Middle frontal gyrus (tissue), 1 donor: Measurements from ENCODE around the gene CFAP299.

Experiments used
- DNase-seq: peaks from one replicate; pipeline ENCODE4 v3.0.0-alpha.2; 2015; ENCODE audit warnings: low spot score; ENCODE audit errors: extremely low spot score

Gene CFAP299

DNA sequence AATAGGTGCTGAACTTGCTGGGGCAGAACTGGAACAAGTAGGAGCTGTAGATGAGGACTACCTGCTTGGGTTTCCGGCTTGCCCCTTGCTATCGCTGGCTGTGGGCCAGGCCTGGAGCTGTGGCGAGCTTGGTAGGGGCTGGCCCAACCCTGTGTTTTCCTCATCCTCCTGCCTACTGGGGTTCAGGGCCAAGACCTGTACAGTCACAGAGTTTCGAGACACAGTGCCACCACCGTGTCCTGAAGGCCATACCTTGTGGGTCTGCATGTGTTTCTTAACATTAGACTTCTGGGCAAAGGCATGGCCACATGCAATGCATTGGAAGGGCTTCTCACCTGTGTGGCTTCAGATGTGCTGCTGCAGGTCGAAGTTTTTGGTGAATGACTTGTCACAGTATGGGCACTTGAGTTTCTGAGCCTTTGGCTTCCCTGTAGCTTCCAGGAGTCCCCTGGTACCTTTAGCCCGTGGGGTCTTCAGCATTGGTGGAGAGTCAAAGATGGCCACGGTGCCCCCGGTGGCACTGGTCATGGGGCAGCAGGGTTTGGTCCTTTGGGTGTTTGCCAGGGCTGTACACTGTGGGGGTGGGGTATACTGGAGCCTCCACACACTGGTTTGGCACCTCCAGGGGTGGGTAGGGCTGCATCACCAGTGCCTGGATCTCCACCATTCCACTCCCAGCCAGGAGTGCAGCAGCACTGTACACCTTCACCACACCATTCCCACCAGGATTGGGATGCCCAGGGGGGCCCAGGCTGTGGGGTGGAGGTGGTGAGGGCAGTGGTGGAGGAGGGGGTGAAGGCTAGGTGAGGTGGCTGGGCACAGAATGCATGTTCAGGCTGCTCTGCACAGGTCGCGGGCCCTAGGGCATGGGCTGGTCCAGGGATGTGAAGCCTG lies 52.1 kb downstream of the CFAP299 start:
- DNase-seq = no peak

DNA sequence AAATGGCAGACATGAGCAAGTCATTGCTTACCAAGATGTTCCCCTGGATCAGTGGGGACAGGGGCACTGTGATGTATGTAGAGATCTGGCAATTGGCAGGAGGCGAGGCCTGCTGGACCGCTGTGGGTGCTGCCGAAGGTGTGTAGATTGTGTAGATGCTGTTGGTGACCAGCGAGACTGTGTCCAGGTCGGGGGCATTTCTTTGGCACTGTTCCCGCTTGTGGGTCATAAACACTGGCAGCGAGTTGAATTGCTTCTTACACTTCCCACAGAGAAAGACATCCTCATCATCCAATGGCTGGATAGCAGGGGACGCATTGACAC lies 52.7 kb downstream of the CFAP299 start:
- DNase-seq = no peak

DNA sequence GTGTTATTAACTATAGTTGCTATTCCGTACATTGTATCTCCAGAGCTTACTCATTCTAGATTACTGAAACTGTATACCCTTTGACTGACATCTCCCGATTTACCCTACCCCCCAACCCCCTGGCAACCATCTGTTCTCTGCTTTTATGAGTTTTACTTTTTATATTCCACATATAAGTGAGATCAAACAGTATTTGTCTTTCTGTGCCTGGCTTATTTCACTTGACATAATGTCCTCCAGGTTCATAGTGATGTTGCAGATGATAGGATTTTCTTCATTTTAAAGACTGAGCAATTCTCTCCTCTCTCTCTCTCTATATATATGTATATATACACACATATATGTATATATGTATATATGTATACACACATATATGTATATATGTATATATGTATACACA lies 54.6 kb downstream of the CFAP299 start:
- DNase-seq = no peak

DNA sequence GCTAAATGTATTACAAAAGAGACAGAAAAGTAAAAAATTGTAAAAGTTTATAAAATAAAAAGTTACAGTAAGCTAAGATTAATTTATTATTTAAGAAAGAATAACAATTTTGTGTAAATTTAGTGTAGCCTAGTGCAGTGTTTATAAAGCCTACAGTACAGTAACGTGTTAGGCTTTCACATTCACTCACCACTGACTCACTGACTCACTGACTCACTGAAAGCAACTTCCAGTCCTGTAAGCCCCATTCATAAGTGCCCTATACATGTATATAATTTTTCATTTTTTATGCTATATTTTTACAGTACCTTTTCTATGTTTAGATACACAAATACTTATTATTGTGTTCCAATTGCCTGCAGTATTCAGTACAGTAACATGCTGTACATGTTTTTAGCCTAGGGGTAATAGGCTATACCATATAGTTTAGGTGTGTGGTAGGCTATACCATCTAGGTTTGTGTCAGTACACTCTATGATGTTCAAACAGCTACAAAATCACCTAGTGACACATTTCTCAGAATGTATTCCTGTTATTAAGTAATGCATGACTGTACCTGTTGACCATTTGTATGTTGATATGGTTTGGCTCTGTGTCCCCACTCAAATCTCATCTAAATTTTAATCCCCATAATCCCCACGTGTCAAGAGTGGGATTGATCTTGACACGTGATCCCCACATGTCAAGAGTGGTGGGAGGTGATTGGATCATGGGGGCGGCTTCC lies 57.9 kb downstream of the CFAP299 start:
- DNase-seq = no peak

DNA sequence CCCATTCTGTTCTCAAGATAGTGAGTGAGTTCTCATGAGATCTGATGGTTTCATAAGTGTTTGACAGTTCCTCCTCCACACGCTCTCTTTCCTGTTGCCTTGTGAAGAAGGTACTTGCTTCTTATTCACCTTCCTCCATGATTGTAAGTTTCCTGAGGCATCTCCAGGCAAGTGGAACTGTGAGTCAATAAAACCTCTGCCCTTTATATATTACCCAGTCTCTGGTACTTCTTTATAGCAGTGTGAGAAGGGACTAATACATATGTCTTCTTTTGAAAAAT lies 58.4 kb downstream of the CFAP299 start:
- no peak for DNase-seq

DNA sequence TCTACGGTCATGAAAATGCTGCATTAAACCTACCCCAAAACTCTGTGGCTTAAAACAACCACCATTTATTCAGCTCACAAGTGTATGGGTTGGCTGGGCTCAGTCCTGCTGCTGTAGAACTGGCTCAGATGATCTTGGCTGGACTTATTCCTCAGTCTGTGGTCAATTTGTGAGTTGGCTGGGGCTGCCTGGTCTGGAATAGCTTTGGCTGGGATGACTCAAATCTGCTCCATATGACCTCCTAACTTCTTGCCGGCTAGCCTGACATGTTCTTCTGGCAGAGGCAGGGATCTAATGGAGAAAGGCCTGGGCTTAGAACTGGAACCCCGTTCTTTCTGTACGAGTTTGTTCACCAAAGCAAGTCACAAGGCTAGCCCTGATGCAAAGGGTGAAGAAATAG lies 71.7 kb downstream of the CFAP299 start:
- no peak for DNase-seq

DNA sequence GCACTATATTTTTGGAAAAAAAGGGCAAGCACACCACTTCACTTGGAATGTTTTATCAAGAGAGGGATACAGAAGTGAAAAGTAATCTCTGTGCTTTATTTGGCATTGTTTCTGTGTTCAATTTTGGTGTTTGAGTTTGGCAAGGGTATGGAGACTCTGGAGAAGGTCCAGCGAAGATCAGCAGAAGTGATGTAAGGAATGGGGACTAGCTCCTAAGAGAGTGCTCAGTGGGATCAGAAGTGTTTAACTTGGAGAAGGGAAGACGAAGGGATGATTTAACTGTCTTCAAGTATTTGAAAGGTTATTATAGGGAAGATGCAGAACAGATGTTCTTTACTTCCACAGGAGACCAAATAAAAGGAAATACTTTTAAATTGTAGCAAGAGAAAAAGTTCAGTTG lies 74.3 kb downstream of the CFAP299 start:
- no peak for DNase-seq

DNA sequence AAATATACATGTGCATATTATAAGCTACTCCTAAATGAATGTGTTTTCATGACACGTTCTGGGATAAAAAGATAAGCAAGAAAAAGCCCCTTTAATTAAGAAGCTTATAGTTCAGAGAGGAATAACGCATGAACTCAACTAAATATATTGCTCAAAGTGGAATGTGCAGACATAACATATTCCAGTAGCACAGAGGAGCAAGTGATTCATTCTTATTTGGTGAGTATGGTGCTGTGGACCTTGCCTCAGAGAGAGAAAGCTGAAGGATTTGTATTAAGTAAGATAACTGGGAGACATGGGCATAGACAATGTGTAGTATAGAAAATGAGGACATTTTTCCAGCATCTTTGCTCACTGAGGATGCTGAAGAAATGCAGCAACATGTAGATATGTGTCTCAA lies 76.8 kb downstream of the CFAP299 start:
- no peak for DNase-seq

DNA sequence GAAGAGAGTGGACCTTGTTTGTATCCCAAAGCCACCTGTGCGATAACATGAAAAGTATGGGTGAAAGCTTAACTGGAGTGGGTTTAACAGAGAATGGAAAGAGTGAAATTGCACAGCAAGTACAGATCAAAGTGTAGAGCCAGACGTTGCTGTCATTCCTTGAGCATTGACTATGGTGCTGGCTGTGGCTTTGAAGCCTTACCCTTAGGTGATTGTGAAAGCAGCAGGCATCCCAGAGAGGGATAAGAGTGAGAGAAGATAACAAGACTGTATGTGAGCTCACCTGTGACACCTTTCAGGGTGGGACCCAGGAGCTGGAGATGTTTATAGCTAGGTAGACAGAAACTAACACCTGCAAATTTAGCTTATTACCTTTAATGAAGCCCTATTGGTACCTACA lies 77.6 kb downstream of the CFAP299 start:
- DNase-seq = no peak

DNA sequence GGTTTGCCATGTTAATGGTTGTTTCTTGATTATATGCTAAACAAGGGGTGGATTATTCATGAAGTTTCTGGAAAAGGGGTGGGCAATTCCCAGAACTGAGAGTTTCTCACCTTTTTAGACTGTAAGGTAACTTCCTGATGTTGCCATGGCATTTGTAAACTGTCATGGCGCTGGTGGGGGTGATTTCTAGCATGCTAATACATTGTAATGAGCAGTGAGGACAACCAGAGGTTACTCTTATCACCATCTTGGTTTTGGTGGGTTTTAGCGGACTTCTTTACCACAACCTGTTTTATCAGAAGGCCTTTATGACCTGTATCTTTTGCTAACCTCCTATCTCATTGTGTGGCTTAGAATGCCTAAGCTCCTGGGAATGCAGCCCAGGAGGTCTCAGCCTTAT lies 81.5 kb downstream of the CFAP299 start:
- no peak for DNase-seq

DNA sequence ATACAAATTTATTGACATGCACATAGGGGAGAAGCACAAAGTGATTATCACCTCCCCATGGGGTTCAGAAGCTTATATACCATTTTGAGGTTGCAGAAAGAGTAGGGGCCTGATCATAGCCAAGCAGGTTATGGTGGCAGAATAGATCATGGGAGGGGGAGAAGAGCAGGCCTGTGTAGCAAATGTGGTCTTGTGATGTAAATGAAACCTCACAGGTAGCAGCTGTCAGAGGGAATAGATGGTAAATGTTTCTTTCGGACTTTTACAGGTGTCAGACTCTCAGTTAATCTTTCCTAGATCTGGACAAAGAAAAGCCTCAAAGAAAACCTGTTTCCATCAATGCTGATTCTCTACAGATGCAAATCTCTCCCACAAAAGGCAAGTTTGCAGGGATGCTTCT lies 84.4 kb downstream of the CFAP299 start:
- DNase-seq = no peak

DNA sequence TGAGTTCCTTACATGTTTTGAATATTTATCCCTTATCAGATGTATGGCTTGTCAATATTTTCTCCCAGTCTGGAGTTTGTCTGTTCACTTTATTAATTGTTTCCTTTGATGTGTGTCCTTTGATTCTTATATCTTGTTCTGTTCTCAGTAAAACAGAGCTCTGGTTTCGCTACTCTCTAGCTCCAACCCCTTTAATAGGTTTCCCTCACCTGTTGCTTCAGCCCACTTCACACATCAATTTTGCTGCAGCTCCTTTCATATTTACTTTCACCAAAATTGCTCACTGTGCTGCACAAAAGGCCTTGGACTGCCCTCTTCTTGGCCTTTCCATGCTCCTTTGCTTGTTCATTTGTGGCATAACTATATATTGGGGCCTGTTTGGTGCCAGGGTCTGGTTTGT lies 85.1 kb downstream of the CFAP299 start:
- DNase-seq = no peak

DNA sequence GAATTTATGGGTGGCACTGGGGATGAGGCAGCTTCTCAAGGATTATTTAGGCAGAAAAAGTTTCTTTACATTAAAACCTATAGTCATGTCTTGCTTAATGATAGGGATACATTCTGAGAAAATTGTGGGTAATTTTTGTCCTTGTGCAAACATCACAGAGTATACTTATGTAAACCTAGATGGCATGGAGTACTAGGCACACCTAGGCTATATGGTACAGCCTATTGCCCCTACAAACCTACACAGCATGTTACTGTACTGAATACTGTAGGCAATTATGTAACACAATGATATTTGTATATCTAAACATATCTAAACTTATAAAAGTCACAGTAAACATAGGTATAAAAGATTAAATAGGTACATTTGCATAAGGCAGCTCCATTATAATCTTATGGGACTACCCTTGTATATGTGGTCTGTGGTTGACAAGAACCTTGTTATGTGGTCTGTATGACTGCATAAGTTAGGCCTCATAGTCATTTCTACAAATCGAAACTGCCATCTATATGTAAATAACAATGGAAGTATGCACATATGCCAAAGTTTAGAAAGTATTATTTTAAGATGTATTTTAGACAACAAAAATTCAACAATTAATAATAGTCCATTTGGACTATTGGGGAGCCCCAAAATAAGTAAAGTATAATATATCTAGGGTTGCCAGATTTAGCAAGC lies 87.3 kb downstream of the CFAP299 start:
- no peak for DNase-seq

DNA sequence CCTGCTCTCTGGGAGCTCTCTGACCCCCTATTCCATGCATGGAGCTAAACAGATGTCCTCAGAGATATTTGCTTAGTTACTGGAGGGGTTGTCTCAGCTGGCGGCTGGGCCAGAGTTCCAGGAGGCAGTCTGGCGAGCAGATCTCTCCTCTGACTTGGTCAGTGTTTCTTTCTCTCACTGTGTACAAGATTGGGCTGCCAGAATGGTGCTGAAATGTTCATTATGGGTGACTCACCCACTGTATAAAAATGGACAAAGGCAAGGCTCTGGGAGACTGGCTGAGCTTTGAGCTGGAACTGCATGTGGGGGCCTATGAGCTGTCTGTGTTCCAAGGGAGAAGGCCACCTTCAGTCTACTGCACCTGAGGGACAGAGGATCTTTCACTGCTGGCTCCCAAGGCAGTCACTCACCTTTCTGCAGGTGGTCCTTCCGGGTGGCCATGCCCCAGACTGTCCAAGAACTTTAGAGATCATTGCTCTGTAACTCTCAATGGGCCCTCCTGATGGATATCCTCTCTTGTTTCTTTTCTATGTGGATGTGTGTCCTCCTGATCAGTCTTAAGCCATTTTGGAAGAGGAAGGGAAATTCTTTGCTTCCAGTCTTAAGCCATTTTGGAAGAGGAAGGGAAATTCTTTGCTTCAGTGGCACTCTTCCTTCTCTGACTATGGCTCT lies 88.2 kb downstream of the CFAP299 start:
- DNase-seq = no peak

DNA sequence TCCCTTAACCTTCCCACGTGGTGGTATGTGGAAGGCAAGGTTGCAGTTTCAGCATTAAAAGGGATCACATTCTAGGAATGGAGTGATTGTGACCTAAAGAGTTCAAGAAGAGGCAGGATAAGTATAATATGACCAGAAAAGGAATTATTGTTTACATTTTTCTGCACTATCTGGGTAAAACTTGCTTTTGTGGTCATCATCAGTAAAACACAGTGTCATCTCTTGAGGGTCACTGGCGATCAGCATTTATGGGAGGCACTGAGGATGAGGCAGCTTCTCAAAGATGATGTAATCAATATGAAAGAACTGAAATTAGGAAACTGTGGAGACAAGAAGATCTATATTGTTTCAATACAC lies 88.7 kb downstream of the CFAP299 start:
- no peak for DNase-seq

DNA sequence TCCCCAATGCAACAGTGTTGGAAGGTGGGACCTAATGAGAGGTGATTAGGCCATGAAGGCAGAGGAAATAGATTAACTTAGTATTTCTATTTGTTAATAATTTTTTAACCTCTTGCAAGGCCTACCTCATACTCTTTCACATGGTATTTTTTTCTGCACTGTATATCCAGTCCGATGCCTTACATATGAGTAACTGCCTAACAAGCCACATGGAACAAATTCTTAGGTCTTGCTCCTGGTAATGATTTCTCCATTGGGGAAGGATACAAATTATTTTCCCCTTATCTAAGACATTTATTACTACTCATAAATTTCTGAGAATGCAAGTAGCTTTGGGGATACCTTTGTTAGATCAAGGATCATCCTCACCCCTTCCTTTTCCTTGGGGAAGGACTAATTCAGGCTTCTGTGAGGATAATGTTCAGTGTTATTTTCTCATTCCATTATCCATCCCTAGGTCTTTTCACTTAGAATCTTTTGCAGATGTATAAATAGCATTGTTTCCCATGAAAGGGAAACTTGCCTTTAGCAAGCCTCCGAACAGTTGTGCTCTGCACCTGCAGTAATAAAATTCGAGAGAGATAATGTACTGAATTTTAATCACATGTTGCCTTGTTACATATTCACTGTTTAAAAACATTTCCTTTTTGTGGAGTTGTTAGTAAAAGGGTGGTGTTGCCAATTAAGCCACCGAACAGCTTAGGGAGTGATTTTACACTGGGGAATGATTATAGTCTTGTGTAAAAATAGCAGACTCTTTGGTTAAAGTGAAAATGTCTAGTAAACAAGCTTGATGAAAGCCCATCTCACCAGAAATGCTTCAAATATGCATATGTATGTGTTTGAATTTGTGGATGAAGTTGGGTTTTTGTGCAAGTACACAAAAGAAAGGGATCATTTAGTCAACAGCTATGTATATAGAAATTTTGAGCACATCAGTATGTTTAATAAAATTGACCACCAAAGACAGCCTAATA lies 89.9 kb downstream of the CFAP299 start:
- no peak for DNase-seq

DNA sequence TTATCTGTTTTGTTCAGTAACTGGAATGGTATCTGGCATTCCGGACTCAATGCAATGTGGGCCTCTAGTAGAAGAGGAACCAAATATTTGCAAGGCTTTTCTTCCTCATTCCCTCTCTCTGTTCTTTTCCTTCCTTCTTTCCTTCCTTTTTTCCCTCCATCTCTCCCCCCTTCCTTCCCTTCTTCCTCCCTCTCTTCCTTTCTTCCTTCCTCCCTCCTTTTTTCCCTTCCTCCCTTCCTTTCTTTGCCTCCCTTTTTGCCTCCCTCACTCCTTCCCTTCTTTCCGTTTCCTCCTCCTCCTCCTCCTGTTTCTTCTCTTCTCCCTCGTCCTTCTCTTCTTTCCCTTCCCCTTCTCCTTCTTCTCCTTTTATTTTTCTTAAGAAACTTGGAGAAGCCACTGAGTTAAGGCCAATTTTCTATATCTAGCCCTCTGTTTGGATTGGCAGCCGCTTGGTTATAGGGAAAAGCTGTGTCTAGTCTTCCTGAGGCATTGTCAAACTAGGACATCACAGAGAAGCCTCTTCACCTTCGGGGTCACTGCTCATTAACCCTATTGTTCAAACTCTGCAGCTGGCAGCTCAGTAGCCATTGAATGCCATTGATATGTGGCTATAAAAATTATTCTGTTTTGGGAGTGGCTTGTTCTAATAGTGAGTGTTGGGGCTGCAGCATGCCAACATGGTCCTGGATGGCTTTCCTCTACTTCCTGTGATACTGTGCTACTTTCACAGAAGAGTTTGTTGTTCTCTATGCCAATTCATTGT lies 95.9 kb downstream of the CFAP299 start:
- no peak for DNase-seq

DNA sequence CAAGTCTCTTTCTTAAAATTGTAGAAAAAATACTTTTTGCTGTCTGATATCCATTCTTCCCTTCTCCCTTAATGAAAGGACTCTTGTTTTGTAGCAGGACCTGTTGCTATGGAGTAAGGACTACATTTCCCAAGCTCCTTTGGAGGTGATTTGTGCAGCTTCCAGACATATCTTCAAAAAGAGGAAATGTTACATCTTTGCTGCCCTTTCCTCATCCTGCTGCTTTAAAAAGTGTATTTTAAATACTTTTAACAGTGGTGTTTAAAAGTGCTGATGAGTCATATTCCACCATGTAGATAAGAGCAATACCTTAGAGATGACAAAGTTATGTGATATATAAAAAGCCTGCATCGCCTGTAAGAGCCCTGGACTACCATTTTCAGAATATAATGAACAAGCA lies 98.7 kb downstream of the CFAP299 start:
- DNase-seq = no peak

DNA sequence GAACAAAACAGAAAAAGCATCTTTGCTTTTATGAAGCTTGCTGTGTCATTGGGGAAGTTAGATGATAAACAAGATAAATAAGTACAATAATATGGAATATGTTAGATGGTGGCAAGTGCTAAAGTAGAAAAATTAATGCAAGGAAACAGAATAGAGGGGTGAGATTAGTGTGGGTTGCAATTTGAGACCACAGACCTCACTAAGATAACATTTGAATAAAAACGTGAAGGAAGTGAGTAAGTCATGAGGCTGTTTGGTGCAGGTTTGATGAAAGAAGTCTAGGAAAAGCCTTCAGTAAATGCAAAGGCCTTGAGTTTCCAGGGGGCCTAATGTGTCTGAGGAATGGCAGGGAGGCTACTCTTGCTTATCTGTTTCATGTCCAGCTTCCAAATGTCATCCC lies 102.5 kb downstream of the CFAP299 start:
- no peak for DNase-seq
